Stimulated activated CD4-positive, alpha-beta T cell treated with anti-CD3 and anti-CD28 coated beads, Interleukin-15, amount 100 ng/mL, for 48 hours (primary cell): ENCODE results near the gene RHOH.

ENCODE experiments used
- DNase-seq, 2 donors: peaks; one replicate each; pipeline ENCODE4 v3.0.0-alpha.2; 2020; ENCODE audit warnings: low read depth in 2 of 2

Gene RHOH

DNA sequence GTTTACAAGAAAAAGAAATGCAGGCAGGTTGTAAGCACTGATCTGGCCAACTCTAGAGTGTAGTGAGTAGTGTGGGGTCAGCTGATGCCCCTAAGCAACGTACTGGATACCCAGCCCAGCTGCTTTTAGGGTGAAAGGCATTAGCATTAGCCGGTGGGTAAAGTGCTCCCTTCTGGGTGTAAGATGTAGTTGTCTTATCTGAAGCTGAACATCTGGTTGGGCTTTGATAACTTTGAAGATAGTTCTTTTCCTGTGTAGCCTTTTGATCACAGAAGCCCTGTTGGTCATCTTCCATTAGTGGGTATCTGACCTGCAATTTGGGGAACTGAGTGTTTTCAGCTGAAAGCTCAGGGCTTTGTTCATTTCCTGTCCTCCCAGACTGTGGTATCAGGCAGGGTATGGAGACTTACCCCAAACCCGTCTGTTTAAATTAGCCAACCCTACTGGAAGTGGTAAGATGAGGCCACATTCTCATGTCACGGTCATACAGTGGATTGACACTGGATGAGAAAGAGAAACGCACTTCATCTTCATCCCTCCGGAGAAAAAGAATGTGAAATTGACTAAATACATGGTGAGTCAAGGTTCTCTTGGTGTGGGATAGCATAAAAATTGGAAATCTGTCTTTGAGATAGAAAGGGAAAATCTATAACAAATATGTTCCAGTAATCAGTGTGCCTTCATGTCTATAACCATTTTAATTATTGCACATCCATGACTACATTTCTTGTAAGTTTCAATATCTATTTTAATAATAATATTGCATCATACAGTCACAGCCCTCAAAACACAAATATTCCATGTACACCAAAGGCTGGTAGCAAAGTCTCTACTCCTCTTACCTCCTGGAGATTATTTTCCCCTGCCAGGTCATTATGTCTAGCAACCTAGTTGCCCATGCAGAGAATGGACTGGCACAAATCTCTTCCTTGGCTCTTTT is 8.7 kb downstream of the RHOH start:
- DNase-seq = no peak

DNA sequence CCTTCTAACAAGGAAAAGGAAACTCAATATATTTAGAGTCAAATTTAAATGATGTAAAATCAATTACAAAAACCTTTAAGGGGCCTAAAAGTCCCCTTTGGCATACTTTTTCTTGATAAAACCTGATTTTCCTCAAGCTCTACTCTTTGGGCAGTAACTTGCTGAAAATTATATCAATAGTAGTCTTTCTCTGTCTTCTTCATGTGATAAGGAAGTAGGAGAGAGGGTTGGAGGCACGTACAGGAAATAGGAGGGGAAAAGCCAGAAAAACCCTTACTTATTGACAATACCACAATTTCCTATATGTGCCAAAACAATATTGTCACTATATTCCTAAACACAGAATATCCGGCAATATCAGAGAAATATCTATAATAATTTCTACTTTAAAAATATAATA is 9.6 kb downstream of the RHOH start:
- no peak for DNase-seq

DNA sequence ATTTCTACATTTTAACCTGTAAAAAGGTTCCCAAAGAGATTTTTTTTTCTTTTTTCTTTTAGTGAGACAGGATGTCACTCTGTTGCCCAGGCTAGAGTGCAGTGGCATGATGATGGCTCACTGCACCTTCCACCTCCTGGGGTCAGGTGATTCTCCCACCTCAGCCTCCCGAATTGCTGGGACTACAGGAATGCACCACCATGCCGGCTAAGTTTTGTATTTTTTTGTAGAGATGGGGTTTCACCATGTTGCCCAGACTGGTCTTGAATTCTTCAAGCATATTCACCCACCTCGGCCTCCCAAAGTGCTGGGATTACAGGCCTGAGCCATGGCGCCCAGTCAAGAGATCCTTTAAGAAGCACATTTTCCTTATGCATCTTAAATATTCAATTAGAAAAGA is 12.6 kb downstream of the RHOH start:
- no peak for DNase-seq

DNA sequence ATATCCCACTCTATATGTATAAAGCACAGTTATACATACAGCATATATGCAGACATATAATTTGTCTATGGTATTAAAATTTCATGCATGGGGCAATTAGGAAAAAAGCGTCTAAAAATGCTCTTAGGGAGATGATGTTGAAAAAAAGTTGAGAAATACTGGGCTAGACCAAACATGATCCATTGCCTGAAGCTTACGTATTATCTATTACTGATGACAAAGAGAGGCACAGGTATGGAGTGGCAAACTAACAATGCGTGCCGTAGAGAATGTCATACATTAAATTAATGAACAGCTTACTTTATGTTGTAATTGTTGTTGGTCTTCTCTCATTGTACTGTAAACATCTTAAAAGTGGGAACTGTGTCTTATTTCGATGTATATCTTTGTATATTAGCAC is 13.9 kb downstream of the RHOH start:
- DNase-seq = no peak

DNA sequence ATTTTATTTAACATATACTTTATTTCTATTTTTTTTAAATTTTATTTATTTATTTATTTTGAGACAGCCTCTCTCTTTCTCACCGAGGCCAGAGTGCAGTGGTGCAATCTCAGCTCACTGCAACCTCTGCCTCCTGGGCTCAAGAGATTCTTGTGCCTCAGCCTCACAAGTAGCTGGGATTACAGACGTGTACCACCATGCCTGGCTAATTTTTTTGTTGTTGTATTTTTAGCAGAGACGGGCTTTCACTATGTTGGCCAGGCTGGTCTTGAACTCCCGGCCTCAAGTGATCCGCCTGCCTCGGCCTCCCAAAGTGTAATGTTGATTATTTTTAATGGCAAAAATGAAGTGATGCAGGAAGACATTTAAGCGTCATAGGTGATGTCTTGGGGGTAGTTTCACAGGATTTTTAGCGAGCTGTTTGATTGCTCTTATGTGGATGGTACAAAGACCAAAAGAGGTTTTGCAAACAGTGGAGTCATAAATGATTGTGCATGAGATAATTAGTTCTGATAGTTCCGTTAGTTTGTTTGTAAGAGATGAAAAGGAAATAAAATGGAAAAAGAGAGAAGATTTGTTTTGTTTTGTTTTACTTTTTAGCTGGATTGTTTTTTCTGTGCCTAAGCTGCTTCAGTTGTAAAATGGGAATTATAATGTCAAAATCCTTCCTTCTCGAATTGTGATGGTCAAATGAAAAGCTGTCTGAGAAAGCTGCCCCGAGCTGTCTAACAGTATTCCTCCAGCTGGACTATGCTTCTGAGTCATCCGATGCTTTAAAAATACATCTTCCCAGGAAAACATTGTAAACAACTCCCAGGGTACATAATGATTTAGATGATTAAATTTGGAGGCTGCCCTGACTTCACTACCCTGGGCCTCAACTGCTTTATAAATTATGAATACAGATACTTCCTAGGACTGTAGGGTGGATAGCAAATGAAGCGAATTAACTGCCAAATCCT is 14.7 kb downstream of the RHOH start:
- DNase-seq = no peak

DNA sequence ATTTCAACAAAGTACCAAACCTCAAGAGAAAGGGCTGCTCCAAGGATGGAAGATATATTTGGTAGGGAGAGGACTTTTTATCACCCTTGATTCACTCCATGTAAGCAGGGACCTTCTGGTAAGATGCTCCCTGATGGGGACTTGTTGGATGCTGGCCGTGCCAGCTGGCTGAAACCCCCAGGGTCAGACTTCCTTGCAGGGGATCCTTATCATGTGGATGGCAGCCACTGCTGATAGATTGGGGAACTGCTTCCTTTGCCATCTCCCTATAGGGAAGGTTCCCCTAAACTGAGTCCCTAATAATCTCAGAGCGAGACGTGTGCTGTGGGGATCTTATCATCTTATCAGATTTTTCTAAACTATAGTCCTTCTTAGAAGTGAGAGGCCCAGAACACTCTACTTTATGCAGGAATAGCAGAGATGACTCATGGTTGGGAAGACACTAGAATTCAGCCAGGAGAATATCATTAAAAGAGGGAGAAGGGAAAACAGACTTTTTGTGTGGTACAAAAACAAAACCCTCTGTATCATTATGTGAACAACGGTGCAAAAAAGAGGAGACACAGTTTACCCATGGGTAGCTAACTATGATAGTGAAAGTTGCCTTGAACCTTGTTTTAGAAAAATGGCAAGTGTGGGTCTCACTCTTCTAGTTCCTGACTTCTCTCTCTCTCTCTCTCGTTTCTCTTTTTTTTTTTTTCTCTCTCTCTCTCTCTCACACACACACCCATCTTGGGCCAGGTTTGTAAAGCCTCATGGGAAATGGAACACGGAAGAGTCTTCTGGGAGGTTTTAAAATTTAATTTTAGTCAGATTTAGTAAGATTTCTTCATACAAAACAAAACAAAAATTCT is 16.1 kb downstream of the RHOH start:
- no peak for DNase-seq

DNA sequence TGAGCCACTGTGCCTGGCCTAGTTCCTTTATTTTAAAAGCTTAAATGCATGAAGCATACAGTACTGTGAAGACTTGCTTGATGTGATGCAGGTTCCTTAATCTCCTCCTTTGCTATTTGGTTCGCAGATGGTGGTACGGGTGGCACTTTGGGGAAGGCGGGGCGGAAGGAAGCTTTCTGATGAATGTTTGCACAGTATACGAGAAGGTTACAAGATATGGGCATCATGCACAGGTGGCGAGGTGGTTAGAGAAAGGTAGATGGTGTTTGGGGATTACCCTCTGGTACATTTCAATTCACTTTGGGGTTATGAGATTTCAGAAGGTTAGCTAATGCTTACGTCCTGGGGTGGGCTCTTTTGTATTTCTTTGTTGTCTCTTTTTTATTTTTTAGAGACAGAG is 17.2 kb downstream of the RHOH start:
- no peak for DNase-seq

DNA sequence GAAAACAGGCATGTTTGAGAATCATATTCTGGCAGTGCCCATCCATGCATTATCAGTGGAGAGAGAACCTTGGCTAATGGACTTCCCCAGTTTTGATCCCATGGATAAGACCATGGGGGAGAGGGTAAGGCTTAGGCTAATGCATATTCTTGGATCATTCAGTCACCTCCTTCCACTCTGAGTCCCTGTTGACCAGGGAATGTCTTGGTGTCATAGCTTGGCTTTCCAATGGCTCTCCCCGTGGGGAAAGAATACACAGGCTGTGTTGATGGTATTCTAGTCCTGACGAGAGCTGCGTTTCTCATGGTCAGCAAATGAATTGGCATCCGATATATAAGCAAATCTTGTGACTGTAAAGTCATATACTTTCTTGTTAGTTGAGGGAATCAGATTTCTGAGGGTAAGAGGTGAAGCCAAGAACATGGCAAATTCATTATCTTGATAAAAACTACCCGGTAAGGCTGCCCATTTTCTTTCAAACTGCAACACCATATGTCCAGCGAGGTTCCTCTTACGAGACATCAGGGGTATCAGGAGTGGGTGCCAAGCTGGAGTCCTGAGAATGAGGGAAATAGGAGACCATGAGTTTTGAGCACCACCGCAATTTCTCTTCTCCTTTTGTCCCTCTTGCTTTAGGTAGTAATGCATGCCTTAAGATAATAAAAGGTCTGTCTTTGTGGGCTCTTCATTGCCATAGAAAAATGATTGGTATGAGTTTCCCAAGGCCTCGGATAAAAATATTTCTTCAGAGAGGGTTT is 18.0 kb downstream of the RHOH start:
- DNase-seq = no peak

DNA sequence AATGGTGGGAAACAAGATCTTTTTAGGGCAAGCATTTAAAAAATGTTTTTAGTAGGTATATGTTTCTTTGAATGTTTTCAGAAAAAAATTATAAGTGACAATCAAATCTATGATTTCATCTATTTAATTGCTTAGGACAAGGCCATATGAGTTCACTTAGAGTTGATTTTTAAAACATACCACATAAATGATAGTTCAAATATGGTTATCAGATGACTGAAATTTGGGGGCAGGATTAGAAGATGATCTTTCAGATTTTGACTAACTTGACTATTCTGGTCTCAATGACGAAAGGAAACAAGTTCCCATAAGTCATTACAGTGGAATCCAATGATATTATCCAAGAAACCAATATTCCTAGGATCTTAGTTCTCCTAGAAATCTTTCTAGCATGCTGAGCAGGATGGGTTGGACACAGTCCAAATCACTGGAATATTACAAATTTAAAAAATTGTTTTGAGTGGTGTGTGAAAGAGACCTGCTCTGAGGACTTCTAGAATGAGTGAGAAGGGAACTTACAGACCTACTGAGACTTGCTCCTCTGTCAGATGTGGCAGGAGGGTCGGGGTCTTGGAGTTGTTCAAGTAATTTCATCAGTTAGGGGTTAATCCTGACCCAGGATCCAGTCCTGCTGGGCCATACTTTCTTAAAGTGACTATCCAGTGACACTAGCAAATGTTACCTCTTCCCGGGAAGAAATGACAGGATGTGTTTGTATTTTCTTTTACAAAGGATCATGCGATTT is 20.0 kb downstream of the RHOH start:
- DNase-seq = no peak

DNA sequence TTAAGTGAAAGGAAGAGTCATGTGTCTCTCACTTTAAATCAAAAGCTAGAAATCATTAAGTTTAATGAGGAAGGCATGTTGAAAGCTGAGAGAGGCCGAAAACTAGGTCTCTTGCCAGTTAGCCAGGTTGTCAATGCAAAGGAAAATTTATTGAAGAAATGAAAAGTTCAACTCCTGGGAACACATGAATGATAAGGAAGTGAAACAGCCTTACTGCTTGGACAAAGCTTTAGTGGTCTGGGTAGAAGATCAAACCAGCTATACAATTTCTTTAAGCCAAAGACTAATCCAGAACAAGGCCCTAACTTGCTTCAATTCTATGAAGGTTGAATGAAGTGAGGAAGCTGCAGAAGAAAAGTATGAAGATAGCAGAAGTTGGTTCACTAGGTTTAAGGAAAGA is 24.9 kb downstream of the RHOH start:
- no peak for DNase-seq

DNA sequence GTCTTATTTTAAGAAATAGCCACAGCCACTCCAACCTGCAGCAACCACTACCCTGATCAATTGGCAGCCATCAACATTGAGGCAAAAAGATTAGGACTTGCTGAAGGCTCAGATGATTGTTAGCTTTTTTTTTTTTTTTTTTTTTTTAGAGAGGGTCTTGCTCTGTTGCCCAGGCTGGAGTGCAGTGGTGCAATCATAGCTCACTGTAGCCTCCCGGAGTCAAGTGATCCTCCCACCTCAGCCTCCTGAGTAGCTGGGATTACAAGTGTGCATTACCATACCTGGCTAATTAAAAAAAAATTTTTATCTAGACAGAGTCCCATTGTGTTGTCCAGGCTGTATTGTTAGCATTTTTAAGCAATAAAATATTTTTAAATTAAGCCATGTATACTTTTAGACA is 26.5 kb downstream of the RHOH start:
- DNase-seq = no peak

DNA sequence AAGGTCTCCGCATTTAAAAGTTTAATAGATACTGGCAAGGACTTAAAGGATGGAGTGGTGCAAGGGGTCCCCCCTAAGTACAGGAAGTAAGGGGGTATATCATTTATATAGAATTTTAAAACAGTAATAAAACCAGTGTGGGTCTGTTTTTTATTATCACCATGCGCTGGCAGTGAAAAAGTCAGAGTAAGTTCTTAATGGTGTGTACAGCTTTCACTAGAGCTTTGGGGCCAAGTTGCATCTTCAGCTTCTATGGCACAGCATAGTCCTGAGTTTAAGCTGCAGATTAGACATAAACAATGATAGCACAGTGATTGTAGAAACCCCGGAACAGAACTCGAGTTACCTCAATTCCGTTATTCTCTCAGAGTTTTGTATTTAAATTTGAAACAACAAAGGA is 27.6 kb downstream of the RHOH start:
- DNase-seq = no peak

DNA sequence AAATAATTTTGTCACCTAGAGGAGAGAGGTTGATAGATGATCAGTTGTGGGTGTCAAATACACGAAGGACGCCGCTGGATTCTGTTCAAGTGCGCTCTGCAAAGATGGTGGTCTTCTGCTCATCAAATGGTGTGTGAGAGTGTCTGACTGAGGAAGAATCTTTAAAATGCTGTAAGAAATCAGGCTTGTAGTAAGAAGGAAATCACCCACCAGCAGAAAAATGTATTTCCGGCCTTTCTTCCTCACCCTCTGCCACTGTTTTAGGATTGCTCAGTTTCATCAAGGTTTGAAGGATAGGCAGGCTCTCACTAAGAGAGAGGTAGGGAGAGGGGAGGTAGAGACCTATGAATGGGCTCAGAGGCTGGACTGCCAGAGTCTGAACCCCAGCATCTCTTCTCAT is 28.7 kb downstream of the RHOH start:
- no peak for DNase-seq

DNA sequence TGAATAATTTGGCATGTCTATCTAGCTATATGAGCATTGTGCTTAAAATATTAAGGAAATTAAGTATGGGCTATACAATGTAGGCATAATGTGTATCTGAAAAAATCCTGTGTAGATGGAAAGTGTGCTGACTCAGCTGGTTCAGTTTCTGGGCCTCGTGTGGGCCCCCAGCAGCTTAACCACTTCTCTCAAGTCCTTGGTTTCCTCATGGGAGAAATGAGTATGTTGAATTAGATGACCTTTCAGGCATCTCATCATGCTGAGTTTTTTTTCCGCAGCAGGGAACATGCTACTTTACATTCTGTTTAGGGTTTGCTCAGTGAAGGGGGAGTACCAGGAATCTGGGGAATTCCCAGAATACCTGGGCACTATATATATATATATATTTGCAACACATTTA is 30.5 kb downstream of the RHOH start:
- DNase-seq = peak in 1 of 2 donors; percentile 63

DNA sequence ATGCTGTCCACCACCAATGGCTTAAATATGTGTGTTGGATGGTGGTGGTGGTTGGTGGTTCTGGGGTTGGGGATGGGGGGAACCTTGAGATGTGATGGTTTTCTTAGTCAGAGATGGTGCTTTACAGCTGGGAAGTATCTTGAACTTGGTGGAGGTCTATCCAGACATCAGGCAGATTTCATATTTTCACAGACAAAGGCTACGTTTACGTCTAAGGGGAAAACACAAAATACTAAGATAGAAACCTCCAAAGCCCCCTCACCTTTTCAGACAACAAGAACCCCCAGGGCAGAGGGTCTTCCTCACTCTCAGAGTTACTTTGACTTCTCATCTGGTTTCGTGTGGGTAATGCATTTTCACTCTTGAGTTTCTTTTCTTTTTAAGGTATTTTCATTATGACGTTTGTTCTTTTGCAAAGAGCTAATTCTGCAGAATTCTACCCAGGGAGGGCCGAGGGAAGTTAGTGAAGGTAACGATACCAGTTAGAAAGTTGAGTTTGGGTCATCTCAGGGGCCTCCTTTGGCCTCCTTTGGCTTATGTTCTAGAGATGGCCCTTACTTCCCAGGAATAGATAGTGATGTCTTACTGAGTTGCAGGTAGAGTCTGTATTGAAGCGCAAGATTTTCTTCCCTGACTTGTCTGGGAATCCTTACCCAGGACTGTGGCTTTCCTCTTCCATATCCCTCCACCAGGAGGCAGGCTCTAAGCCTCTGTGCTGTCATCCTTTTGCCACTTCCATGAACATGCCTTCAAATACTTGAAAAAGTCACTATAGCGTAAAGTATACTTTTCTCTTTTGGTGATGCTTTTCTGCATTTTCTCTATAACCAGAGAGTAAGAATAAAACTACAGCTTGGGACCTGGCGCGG is 31.9 kb downstream of the RHOH start:
- no peak for DNase-seq

DNA sequence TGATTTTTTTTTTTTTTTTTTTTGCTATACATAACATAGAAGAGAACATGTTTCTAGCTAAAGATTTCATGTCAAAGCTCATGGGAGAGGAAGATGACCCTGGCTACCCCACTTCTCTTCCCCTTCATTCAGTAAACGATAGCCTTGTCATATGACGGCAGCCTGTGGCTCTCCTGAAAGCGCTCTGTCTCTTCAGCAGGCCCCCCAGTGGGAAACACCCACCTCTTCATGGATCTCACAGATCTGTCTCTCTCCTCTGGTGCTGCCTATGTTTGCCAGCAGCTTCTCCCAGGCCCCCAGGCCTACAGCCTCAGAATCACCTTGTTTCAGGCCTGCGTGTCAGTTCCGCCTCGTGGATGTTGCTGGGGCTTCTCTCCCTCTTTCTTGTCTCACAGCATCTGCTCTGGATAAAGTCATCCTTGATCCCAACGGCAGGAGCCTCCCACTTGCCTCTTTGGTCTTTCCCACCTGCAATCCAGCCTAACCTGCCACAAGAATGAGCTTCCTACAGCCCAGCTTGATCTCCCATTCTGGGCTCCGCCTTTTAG is 34.6 kb downstream of the RHOH start:
- DNase-seq = no peak

DNA sequence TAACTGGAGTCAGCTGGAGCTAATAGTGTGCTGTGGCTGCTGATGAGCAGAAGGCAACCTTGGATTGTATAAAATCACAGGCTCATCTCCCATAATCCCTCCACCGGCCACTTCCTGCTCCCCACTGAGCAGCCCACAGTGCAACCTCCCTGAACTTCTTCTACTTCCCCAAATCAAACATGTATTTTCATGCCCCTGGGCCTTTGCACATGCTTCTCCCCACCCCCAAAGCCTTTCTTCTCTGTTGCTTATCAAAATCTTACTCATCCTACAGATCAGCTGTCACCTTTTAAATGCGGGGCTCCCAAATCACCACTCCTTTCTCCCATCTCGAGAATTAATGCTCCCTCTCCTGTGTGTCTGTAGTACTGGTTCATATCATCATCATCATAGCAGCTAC is 35.8 kb downstream of the RHOH start:
- no peak for DNase-seq

DNA sequence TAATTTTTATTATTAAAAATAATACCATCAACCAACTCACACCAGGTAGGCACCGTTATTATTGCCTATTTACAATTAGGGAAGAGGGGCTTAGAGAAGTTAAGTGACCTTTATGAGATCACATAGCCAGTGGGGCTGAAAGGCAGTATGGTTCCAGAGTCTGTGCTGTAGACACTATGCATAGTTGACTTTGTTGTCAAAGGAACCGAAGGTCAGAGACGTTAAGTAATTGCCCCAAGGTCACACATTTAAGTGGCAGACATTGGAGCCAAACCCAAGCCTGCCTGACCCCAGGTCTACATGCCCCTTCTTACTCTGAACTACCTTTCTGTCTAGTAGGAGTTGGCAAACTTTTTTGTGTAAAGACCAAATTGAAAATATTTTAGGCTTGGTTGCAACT is 36.4 kb downstream of the RHOH start:
- DNase-seq = no peak

DNA sequence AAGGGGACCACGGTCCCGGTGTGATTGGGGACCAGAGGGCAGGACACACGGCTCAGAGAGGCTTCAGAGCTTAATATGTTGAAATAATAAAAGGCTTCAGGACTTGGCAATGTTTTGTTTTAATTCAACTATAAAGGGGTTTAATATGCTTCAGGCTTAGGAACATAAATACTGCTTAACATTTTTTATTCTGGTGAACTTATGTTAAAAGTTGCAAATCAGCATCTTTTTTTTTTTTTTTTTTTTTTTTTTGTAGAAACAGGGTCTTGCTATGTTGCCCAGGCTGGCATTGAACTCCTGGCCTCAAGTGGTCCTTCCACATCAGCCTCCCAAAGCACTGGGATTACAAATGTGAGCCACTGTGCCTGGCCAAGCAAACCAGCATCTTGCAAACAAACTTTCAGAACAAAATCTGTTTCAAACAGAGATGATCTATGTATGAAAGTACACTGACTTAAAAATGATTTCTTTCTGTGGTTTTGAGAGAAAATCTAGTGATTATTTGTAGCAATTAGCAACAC is 37.7 kb downstream of the RHOH start:
- no peak for DNase-seq
